Sigmoid colon (tissue), 4 donors: ENCODE data around the gene SMARCC1.

Experiments used
- POLR2A ChIP-seq, 2 donors: fragments of 450-650 bp; IDR thresholded peaks; one replicate each; pipeline ENCODE4 v1.6.1; 2016; ENCODE audit warnings: antibody characterized with exemption in 2 of 2, mild to moderate bottlenecking in 2 of 2, moderate library complexity in 2 of 2
- POLR2AphosphoS5 ChIP-seq, 4 donors: sonication (generic); formaldehyde crosslinking; IDR thresholded peaks; one replicate each; pipeline ENCODE4 v1.6.1; 2017; ENCODE audit warnings: antibody characterized with exemption in 4 of 4
- TF ChIP-seq, protein P1 (sequence below), 4 experiments: fragments of 450-650 bp in 3 of 4; fragments of 200-600 bp in 1 of 4; IDR thresholded peaks; one replicate each; pipeline ENCODE4 v1.5.1; 2016 to 2019; ENCODE audit warnings: antibody characterized with exemption in 4 of 4, mild to moderate bottlenecking in 3 of 4, moderate library complexity in 2 of 4

DNA sequence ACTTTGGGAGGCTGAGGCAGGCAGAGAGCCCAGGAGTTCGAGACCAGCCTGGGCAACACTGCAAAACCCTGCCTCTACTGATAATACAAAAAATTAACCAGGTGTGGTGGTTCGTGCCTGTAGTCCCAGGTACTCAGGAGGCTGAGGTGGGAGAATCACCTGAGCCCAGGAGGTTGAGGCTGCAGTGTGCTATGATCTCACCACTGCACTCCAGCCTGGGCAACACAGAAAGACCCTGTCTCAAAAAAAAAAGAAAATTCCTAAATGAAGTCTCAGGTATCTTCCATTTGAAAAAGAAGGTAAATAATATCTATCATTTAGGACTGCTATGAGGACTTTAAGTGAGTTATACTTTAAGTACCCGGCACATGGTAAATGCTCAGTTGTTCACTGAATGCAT lies 2.9 kb downstream of the SMARCC1 start:
- TF ChIP-seq, protein P1, sequence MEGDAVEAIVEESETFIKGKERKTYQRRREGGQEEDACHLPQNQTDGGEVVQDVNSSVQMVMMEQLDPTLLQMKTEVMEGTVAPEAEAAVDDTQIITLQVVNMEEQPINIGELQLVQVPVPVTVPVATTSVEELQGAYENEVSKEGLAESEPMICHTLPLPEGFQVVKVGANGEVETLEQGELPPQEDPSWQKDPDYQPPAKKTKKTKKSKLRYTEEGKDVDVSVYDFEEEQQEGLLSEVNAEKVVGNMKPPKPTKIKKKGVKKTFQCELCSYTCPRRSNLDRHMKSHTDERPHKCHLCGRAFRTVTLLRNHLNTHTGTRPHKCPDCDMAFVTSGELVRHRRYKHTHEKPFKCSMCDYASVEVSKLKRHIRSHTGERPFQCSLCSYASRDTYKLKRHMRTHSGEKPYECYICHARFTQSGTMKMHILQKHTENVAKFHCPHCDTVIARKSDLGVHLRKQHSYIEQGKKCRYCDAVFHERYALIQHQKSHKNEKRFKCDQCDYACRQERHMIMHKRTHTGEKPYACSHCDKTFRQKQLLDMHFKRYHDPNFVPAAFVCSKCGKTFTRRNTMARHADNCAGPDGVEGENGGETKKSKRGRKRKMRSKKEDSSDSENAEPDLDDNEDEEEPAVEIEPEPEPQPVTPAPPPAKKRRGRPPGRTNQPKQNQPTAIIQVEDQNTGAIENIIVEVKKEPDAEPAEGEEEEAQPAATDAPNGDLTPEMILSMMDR (IDR thresholded peaks at IDR 0.05), result no peak
- TF ChIP-seq POLR2A (IDR thresholded peaks at IDR 0.05) (no peak), POLR2AphosphoS5 (IDR thresholded peaks at IDR 0.05) (no peak)
